Vagina (tissue), 2 donors: ENCODE results near the gene FSD1.

Source experiments
- POLR2A ChIP-seq, 2 donors: fragments of 450-650 bp; IDR thresholded peaks; one replicate each; pipeline ENCODE4 v1.6.1; 2017; ENCODE audit warnings: antibody characterized with exemption in 2 of 2, mild to moderate bottlenecking in 2 of 2, moderate library complexity in 2 of 2
- TF ChIP-seq, protein P1 (sequence below), 3 experiments: fragments of 450-650 bp in 2 of 3; fragments of 200-600 bp in 1 of 3; sonication (generic) in 1 of 3; IDR thresholded peaks; one replicate each; pipeline ENCODE4 v1.5.1; 2017 to 2019; ENCODE audit warnings: antibody characterized with exemption in 3 of 3, mild to moderate bottlenecking in 2 of 3, moderate library complexity in 2 of 3

DNA sequence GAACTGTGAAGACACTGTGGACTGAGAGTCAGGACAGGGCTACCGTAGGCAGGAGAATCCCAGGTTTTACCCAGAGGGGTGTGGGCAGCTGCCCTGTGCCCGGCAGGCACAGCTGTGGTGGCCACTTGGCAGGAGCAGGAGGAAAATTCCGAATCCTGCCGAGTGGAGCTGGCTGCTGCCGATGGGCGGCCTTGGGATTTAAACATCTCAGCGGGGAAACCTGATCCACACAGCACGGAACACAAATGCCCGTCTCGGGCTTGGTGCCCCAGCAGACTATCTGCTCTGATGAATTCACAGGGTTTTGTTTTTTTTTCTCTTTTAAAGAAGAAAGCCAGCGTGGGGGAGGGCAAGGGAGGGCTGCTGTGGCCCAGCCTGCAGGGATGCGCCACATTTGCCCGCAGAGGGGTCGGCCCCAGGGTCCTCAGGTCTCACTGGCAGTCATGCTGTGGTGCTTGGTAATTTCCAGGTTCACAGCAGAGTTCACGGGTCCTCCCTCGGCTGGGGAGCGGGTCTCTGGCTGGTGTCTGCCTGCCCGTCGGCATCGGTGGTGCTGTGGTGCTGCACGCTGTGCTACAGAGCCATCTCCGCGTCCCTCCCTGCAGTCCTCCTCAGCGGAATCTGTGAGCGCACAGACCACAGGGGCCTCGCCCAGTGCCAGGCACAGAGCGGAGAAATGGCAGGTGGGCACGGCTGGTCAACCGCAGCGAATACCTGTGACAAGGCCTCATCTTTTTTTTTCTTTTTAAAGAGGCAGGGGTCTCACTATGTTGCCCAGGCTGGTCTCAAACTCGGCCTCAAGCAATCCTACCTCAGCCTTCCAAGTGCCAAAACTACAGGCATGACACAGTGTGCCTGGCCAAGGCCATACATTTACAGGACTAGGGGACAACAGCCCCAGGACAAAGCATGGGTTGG lies 67.1 kb downstream of the FSD1 start:
- TF ChIP-seq, protein P1, sequence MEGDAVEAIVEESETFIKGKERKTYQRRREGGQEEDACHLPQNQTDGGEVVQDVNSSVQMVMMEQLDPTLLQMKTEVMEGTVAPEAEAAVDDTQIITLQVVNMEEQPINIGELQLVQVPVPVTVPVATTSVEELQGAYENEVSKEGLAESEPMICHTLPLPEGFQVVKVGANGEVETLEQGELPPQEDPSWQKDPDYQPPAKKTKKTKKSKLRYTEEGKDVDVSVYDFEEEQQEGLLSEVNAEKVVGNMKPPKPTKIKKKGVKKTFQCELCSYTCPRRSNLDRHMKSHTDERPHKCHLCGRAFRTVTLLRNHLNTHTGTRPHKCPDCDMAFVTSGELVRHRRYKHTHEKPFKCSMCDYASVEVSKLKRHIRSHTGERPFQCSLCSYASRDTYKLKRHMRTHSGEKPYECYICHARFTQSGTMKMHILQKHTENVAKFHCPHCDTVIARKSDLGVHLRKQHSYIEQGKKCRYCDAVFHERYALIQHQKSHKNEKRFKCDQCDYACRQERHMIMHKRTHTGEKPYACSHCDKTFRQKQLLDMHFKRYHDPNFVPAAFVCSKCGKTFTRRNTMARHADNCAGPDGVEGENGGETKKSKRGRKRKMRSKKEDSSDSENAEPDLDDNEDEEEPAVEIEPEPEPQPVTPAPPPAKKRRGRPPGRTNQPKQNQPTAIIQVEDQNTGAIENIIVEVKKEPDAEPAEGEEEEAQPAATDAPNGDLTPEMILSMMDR (IDR thresholded peaks at IDR 0.05) = no peak
- no peak for TF ChIP-seq POLR2A (IDR thresholded peaks at IDR 0.05)
